Lower lobe of right lung (tissue), 2 donors: ENCODE measurements around the gene UBAP2L. TPM values are rescaled to one million over a fixed set of nuclear protein-coding genes. Genes with fewer than 3 reads are reported as not detected.
"Not testable (repeated sequence)": the region's sequence is repeated elsewhere in the genome, so short reads cannot be mapped to it uniquely, and the experiment has no call there.

ENCODE experiments used
- ATAC-seq, 2 donors: fragments of 200-7000 bp; cut with Tn5 transposase; one replicate each; pipeline ENCODE4 v1.9.1; 2020 to 2022; ENCODE audit warnings: mild to moderate bottlenecking in 2 of 2, moderate library complexity in 2 of 2
- DNase-seq: peaks from one replicate; pipeline ENCODE4 v3.0.0-alpha.2; 2020
- H3K27ac ChIP-seq: fragments of 200-600 bp; one replicate; pipeline ENCODE4 v1.8.0; 2022
- H3K27me3 ChIP-seq: fragments of 200-600 bp; one replicate; pipeline ENCODE4 v1.8.0; 2022; ENCODE audit warnings: low read depth
- H3K36me3 ChIP-seq: fragments of 200-600 bp; one replicate; pipeline ENCODE4 v1.8.0; 2022; ENCODE audit warnings: mild to moderate bottlenecking
- H3K4me1 ChIP-seq: fragments of 200-600 bp; one replicate; pipeline ENCODE4 v1.8.0; 2022
- H3K4me3 ChIP-seq: fragments of 200-600 bp; one replicate; pipeline ENCODE4 v1.8.0; 2022; ENCODE audit warnings: mild to moderate bottlenecking
- H3K9me3 ChIP-seq: fragments of 200-600 bp; one replicate; pipeline ENCODE4 v1.8.0; 2022
- CTCF ChIP-seq: fragments of 200-600 bp; IDR thresholded peaks from one replicate; pipeline ENCODE4 v1.8.0; 2022; ENCODE audit warnings: antibody characterized with exemption, mild to moderate bottlenecking
- intact Hi-C: fragments of 100-400 bp; cut with DNase I; formaldehyde crosslinking; loops from one replicate; pipeline ENCODE4 v1.11.0; 2022
- total RNA-seq: library from RNA; stranded (reverse); fragmentation: NEBNext Ultra II Directional; extraction: Animal tissue kit (Norgen Biotek cat#: 25700); gene quantifications from one replicate; pipeline ENCODE4 v1.2.1, GENCODE V29; 2021
- donor health status: DM: no; HTN: yes; CAD: no; lungs with severe emphysema.

Gene UBAP2L
- total RNA-seq, 1 donor from 2014 or later = 142 TPM

GRCh38 chr1:154192476-154192875 lies 28.3 kb upstream of the UBAP2L start:
- TF ChIP-seq CTCF = no peak
- ATAC-seq = no peak
- H3K4me1 ChIP-seq = no peaks in the 10 kb centered on the region
- H3K4me3 ChIP-seq = no peak overlapping the region
- no peak for DNase-seq
- intact Hi-C loops = no loop called here
- no peaks in the 10 kb centered on the region for H3K9me3 ChIP-seq
- H3K36me3 ChIP-seq = no peaks in the 10 kb centered on the region
- no peaks in the 10 kb centered on the region for H3K27me3 ChIP-seq
- no peak overlapping the region for H3K27ac ChIP-seq

DNA sequence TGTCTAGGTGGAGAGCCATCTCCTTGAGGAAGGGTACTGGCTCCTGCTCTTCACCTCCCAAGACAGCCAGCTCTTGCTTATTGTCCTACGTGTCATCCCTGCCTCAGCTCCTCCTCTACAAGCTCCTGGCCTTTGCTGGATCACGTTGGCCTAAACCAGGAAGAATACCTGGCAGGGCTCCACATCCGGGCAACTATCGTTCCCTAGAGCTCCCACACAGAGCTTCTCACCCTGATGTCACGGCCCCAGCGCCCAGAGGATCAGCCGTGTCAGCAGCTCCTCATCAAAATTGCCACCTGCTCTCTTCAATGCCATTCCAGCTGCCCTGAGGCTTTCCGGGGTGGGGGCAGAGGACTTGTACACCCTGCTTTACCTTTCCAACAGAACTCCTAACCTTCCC lies 26.9 kb upstream of the UBAP2L start:
- TF ChIP-seq CTCF = no peak

DNA sequence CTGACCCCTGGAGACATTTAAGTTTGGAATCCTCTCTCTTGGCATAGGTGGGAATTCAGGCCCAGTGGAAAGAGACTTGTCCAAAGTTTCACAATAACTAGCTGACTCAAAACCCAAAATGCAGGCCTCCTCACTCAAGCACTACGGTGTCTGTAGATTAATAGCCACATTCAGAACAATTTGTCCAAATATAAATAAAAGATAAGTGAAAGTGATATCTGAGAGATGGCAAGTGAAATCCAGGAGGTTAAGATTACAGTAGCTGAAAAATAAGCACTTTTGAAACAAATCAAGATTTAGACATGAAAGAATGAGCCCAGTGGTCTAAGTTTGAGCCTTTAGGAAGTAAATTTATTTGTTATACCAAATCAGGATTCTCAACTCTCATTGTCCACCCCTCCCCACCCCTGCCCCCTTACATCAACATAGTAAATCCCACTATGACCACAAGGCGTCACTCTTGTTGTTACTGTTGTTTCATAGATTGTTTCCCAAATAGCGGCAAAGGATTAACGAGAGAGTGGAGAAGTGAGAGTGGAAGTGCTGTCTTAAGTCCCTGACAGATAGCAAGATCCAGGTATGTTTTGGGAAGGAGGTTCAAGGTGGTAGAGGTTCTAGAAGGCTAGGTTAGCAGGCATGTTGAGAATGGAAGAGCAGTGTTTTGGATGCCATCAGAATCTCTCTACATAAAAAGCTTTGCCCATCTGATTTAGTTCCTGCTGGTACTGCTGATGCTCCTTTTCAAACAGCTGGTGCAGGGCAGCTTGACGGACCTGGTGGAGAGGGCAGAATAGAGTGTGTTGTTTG lies 21.8 kb upstream of the UBAP2L start:
- Histone ChIP-seq H3K9me3 (no peaks in the 10 kb centered on the region), H3K27ac (no peak overlapping the region), H3K4me3 (no peak overlapping the region), H3K4me1 (peaks cover 6% of the 10 kb centered on the region), H3K27me3 (no peaks in the 10 kb centered on the region), H3K36me3 (no peaks in the 10 kb centered on the region)
- TF ChIP-seq CTCF = peak; percentile 59
- intact Hi-C loops = no loop called here
- ATAC-seq = peak; percentile 63 to 76
- DNase-seq = no peak

More for the DNA sequence above, 26.9 kb upstream of the UBAP2L start:
- Histone ChIP-seq H3K27me3 (no peaks in the 10 kb centered on the region), H3K4me1 (no peaks in the 10 kb centered on the region), H3K4me3 (no peak overlapping the region), H3K27ac (no peak overlapping the region), H3K9me3 (no peaks in the 10 kb centered on the region), H3K36me3 (no peaks in the 10 kb centered on the region)
- no peak for ATAC-seq
- DNase-seq = no peak
- intact Hi-C loops = no loop called here

DNA sequence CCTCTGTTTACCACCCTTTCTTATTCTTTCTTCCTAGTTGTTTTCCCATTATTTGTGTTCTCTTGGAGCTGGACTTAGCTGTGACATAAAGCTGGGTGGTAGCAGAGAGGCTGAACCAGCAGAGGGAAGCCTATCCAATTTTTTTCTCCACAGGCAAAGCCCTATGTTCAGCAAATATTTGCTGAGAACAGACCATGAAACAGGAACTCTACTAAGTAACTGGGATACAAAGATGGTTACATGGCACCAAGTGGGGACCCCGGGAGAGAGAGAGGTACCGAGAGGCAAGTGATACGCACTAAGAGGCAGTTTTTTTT lies 21.2 kb upstream of the UBAP2L start:
- no peak overlapping the region for H3K4me3 ChIP-seq
- H3K9me3 ChIP-seq = no peaks in the 10 kb centered on the region
- peaks cover under 1% of the 10 kb centered on the region for H3K36me3 ChIP-seq
- no peak overlapping the region for H3K27ac ChIP-seq
- no peak for ATAC-seq
- H3K4me1 ChIP-seq = peaks cover 6% of the 10 kb centered on the region
- TF ChIP-seq CTCF = no peak
- no peak for DNase-seq
- H3K27me3 ChIP-seq = no peaks in the 10 kb centered on the region
- intact Hi-C loops = no loop called here

GRCh38 chr1:154205778-154206177 lies 15.0 kb upstream of the UBAP2L start:
- H3K27me3 ChIP-seq, intact Hi-C loops, DNase-seq, H3K27ac ChIP-seq, H3K4me1 ChIP-seq, H3K4me3 ChIP-seq, H3K9me3 ChIP-seq, ATAC-seq: not testable (repeated sequence)
- H3K36me3 ChIP-seq = peaks cover 63% of the 10 kb centered on the region

DNA sequence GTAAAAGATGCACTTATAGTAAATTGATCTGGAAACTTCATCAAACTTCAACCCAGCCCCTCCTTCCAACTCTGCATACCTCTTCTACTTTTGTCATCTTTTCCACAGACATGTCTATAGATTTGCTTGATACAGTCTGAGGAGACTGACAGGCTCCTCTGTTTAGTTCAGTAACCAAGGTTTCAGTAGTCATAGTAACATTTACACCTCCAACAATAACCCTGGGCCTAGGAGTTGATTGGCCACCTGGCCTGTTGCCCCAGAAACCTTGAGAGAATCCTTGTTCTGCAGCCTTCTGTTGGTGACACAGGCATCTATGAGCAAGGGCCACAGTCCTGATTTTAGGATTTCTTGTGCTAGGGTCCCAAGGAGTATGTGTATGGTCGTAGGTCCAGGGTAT lies 14.6 kb upstream of the UBAP2L start, which contains the start of gene CFAP141:
Gene CFAP141, minus strand, starts transcription at position 138 of the 400 bp plus-strand sequence. Its CDS starts 26 bp downstream, at position 112.
- Histone ChIP-seq H3K4me3 (no peak within 1 kb of the TSS), H3K4me1 (no peaks in the 10 kb centered on the region), H3K9me3 (no peaks in the 10 kb centered on the region), H3K27ac (no peak within 1 kb of the TSS), H3K36me3 (peaks cover 67% of the 10 kb centered on the region), H3K27me3 (no peaks in the 10 kb centered on the region)
- TF ChIP-seq CTCF = no peak
- ATAC-seq (no peak), DNase-seq (no peak)
- intact Hi-C loops = no loop called here
